ACHN (cell line): Measurements from ENCODE around the gene MDFI.

Experiments
- DNase-seq: peaks from one replicate; pipeline ENCODE4 v3.0.0-alpha.2; 2015
- in situ Hi-C: cut with HindIII; loops from 2 replicates; pipeline ENCODE4 v1.10.0; 2017; ENCODE audit warnings: low sequenced_read_pairs, low pct_ligation_motif_present, low pct_unique_long_range_greater_than_20kb

The MDFI gene

DNA sequence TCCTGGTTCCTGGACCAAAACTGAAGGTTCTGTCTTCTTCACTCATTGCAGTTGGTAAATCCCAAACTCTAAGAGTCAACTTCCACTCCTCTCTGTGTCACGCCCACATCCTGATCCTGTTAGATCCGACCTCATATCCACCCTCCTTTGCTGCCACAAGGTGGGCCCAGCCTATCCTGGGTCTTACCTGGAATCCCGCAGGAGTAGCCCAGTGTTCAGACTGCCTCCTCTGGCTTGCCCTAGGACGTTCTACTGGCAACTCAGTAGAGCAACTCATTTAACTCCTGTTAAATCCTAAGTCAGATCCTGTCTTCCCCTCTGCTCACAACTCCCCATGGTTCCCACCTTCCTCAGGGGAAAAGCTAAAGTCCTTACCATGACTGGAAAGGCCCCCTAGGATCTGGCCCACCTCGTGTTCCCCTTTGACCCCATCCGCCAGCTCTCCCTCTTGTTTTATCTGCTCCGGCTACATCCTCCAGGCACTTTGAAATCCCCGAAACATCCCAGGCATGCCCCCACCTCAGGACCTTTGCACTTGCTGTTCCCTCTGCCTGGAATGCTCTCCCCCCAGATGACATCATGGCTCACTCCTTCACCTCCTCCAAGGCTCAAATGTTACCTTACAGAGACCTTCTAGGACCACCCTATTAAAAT lies 53.3 kb downstream of the MDFI start:
- in situ Hi-C loops: no loop called here
- no peak for DNase-seq

DNA sequence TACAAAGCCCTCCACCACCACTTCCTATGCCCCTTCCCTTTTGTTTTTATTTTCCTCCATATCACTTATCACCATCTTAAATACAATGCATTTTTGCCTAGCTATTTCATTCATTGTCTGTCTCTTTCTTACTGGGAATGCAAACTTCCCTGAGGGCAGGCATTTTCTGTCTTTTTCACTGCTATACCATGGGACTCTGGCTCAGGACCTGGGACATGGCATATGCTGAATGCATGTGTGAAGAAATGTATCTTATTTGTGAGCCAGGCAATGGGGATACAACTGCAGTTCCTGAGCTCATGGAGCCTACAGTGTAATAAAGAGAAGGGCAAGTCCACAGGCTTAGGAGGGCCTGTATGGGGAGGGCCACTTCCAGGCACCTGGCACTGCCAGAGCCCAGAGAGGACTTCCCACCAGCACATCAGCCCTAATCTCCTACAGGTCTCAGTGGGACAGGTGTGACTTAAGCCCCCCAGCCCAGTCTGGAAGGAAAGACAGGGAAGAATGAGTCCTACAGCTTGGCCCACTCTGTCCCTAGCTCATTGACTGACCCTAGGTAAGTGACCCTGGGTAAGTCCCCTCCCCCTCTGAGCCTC lies 53.9 kb downstream of the MDFI start:
- in situ Hi-C loops: no loop called here

DNA sequence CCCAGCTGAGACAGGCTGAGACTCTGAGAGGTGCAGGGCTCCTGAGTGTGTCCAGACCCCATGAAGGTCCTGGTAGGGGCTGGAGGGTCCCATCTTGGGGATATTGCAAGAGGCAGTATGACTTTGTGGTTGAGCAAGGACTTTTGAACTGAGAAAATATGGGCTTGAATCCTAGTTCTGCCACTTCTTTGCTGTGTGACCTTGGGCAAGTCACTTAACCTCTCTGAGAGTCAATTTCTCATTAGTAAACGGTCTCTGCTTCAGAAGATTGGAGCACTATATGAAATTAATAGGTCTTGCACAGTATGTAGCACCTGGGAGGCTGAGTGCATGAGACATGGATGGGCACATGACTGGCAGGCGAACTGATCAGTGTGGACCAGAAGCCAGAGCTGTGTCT lies 54.5 kb downstream of the MDFI start:
- no peak for DNase-seq
- in situ Hi-C loops: no loop called here

More for the DNA sequence above, 53.9 kb downstream of the MDFI start:
- no peak for DNase-seq

DNA sequence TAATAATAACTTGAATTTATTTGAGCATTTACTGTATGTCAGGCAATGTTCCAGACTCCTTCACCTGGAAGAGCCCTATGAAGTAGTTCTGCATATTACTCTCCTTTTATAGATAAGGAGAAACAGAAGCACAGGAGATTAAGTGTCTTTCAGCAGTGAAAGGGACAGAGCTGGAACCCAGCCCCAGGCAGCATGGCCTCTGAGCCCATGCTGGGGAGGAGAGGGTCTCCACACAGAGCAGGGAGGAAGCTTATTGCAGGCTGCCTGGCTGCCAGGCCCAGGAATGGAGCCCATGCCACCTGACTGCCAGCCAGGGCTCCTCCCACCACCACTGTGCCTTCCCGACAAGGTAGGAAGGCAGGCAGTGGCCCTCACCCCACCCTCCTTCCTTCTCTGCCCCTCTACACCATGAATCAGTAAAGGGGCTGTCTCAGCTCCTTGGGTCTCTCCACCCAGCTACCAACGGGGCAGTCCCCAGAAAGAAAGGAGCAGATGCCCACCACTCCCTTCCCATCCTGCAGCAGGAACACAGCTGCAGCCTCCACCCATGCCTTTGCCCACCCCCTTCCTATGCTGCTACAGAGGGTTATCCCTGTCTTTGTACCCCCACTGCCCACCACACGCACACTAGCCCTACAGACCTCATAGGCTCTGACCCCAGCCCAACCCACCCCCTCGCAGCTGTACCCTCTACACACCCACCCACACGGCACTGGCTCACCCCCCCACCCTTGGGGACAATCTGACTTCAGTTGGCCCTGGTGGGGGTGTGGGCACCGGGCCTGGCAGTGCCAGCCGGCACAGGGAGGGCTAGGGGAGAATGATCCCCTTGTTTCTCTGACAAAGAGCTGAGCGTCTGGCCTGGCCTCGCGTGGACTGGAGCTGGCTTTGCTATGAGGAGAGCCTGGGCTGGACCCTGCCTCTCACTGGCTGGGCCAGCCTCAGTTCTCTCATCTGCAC lies 55.3 kb downstream of the MDFI start:
- in situ Hi-C loops: no loop called here
- DNase-seq: no peak

DNA sequence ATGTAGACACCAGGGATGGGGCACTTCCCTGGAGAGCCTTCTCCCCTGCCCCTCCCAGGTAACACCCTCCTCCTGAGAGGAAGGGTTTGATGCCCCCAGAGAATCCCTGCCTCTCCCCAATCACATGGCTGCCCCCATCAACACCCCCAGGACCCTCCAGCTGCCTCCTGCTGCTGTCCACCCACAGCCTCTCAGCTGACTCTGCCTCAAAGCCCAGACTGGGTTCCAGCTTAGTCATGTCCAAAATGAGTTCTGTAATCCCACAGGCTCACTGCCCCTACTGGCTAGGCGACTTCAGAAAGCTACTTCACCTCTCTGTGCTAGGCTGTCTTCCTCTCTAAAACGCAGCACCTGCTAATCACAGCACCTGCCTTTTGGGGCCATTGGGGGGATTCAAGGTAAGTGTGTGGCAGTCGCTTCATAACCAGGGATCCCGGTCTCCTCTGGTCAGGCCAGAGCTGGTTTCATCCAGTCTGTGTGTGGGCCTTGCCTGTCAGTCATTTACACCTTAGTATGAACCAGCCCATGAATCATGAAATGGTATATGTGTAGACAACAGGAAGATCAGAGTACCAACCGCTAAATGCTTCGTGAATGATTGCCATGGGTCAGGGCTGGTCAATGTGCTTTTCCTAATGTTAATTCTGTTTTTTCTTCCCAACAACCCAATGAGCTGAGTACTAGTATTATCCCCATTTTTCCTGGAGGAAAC lies 56.7 kb downstream of the MDFI start:
- in situ Hi-C loops: no loop called here
- DNase-seq: no peak

DNA sequence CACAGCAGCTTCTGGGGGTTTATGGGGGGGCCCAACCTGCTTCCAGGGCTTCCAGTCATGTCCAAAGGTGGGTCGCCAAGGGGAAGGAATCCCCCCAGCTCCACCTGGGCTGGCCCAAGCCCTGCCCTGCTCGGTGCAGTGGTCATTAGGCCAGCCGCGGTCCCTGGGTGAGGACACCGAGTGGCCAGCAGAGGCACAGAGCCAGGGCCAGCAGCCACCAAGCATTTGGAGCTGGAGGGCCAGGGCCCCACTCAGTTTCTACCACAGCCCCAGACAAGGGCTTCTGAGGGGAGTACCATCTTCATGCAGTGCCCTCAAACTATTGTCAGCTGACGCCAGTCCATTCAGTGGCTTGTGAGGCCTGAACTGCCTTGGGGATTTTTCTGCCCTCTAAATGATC lies 57.6 kb downstream of the MDFI start:
- in situ Hi-C loops: no loop called here
- DNase-seq: no peak

DNA sequence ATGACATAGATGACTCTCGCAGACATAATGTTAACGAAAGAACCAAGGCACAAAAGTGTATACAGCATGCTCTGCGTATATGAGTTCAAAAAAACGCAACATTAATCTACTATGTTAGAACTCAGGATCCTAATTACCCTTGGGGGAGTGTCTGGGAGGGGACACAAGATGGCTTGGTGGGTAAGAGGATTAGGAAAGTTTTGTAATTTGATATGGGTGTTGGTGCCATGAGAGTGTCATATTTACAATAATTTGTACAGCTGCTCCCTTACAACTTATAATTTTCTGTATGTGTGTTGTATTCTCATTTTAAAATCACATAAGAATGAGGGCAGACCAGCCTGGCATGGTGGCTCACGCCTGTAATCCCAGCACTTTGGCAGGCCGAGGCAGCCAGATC lies 58.5 kb downstream of the MDFI start:
- in situ Hi-C loops: no loop called here

DNA sequence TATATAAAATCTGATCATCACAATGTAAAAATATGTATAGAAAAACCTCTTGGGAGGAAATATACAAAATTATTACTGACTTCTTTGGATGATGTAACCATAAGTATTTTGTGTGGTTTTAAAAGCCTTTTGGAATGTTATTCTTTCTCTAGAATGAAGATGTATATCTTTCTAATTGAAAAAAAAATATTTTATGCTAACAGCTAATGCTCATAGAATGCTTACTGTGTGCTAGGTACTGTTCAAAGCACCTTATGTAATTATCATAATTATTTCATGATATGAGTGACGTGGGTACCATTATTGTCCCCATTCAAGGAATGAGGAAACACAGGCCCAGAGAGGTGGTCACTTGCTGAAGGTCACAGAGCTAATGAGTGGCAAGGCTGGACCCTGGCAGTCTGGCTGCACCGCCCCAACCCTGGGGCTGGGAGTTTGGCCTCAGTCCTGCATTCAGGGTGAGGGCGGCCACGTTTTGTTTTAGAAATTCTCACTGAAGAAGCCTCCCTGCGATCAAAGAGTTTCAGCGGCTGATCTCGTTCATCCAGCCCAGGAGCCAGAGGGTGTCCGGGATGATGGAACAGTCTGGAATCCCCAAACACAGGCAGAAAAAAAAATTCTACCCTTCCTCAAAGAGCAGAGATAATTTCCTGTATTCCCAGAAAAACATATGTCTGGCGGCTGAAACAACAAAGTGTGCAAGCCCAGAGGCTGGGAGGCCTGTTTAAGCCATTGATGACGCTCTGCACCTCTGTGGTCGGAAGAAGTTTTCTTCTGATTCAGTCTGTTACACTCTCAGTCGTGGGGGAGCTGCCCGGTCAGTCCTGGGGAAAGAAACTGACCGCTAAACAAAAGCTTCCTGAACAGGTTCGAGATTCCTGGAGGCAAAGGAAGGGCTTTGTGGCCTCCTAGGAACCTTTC lies 59.9 kb downstream of the MDFI start:
- DNase-seq: no peak
- in situ Hi-C loops: no loop called here

More for the DNA sequence above, 58.5 kb downstream of the MDFI start:
- no peak for DNase-seq

DNA sequence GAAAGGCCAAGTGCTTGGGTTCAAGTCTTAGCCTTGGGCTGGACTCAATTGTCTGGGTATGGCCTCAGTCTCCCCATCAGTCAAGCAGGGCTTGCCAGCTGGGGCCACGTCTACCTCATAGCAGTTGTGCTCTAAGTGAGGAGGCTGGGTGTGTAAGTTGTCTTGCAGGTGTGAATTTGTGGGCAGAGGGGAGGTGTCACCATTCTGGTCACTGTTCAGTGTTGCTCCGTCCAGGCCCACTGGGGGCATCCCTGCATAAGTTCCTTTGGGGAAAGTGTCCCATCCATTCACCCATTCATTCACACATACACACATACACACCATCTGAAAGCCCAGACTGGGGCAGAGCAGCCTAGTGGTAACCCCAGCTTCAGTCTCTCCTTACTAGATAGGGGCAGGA lies 60.8 kb downstream of the MDFI start:
- no peak for DNase-seq
- in situ Hi-C loops: no loop called here

DNA sequence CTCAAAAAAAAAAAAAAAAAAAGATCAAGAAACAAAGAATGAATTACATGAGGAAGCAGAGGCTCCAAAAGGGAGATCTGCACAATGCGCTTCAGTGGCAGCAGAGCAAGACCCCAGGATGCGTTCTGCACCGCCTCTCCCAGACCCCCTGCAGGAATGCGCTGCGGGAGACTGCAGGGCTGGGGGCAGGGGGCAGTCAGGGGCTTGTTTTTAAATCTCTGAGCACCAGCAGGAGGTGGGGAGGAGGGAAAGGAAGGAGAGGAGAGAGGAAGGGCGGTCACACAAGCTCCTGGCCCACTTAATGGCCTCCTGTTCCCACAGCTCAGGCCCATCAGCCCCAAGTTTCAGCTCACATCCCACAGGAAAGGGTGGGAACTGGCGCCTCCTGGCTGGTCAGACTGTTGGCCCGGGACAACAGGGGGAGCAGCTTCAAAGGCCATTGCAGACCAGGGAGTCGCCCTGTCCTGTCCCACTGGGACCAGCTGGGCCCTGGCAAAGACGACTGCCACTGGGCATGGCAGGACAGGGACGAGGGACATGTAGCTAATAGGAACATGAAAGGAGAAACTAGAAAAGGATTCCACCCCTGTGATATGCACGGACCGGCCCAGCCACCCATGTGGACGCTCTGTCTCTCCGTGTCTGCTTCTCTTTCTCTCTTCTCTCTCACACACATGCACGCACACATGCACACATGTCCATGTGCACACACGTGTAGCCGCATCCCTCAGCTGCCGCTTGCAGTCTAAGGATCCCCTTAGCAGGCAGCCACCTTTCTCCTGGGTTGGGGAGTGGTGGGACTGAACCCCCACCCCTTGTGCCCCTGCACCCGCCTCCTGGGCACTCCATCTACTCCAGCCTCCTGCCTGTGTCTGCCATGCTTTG lies 62.4 kb downstream of the MDFI start:
- DNase-seq: no peak
- in situ Hi-C loops: no loop called here

DNA sequence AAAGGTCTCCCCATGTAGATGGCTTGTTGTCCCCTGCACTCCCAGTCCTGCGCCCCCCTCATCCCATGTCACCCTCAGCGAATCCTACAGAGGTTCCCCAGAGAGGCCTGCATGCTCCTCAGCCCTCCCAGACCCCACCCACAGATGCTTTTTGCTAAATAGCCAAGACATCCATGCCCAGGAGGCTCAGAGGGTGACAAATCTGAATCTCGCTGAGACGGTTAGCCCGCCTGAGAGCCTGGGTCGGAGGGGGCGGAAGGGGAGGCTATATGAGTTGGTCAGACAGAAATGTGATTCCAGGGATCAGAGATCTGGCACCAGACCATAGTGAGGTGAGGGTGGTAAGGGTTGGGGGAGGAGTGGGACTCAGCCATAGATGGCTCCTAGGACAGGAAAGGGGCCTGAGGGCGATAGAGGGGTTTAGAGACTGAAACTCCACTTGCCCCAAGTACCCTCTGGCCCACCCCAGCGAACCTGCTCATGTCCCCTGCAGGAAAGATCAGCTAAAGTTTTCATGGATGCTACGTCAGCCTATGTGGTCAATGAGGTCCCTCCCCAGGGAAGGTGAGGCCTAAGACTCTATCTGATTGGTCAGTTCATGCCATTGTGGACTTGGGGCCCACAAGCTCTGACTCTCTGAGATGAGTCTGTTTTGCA lies 63.9 kb downstream of the MDFI start:
- DNase-seq: no peak
- in situ Hi-C loops: no loop called here

DNA sequence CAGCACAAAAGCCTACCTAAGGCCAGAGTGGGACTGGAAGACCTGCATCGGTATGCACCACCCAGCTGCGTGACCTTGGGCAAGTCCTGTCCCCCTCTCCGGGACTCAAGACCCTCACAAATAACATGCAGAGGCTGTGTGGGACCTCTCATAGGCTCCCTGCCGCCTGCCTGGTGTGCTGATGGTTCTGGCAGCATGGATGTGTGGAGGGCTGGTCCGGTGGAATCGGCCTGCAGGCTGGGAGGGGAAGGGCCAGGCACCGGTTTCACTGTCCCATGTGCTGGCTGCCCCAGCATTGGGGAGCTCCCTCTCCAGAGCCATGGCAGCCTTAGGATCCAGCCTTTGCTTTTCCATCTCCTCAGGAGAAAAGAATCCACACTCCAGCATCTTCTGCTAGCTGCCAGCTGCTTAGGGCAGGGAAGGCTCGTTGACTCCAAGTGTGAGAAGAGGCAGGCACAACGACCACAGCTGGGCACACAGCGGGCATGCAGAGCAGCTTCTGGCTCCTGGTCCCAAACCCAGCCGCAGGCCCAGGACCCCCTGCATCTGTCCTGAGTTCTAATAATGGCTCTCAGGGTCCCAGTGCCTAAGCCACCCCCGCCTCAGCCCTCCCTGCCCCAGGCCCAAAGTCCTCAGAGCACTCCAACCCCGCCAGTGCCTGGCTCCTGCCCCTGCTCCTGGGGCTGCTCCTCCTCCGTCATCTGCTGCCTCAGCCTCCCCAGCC lies 64.7 kb downstream of the MDFI start:
- in situ Hi-C loops: no loop called here
- no peak for DNase-seq
